ENCODE measurements around the gene KRT33B.

- TF ChIP-seq CTCF (conservative IDR thresholded peaks at IDR 0.05 in 1 of 2, IDR thresholded peaks at IDR 0.05 in 1 of 2; ENCODE audit: extremely low read depth in 1 of 2, insufficient read depth in 1 of 2, low read depth in 1 of 2, low read length in 2 of 2) (no peak), EZH2 (IDR thresholded peaks at IDR 0.05; ENCODE audit: borderline replicate concordance, low read length) (no peak)
Observed at GRCh38 chr17:41340494-41340893, 29.1 kb downstream of the KRT33B start.
